K562 (cell line): ENCODE results near the gene NDST1. TPM values are rescaled to one million over a fixed set of nuclear protein-coding genes. Genes with fewer than 3 reads are reported as not detected.

Experiments used
- ATAC-seq: fragments of 200-7000 bp; cut with Tn5 transposase; 3 replicates; pipeline ENCODE4 v1.9.1; 2020; ENCODE audit warnings: moderate library complexity
- BruUV-seq: library from RNA; stranded (reverse); fragments of 400-500 nt; replicated peaks from 2 replicates; lab custom pipeline; 2021; lab: Mats Ljungman, UMichigan
- CTCF ChIA-PET: fragments of 300-600 bp; formaldehyde crosslinking; extraction: SDS; loops from one replicate; lab custom pipeline; 2021; ENCODE audit warnings: low intra/inter-chr PET ratio; lab: Yijun Ruan, JAX
- POLR2A ChIA-PET: fragments of 300-600, 350-650 bp; sonication (Branson Sonifier 250); formaldehyde crosslinking; extraction: SDS; loops from one replicate; lab custom pipeline; 2021; ENCODE audit warnings: antibody characterized with exemption, inconsistent platforms; lab: Yijun Ruan, JAX
- DNase-seq, 4 experiments: peaks; one replicate each; pipeline versions ENCODE4 v3.0.0 to v3.0.0-alpha.2; 2011 to 2018; ENCODE audit warnings: low spot score in 3 of 4, mixed read lengths in 3 of 4; ENCODE audit errors: extremely low read depth in 1 of 4
- FAIRE-seq: peaks from 2 replicates; lab custom pipeline; 2011; peaks lifted over from hg19 to GRCh38; lab: Jason Lieb, UNC
- H2AFZ ChIP-seq: 2 replicates; pipeline ENCODE4 v1.6.0; 2011; ENCODE audit warnings: low read depth, low read length, control low read depth, inconsistent platforms
- H3K27ac ChIP-seq: fragments of 200-600 bp; 3 replicates; pipeline ENCODE4 v1.8.0; 2011; ENCODE audit warnings: low read depth, mild to moderate bottlenecking, control low read depth, inconsistent platforms, low read length, moderate library complexity, mixed read lengths; ENCODE audit errors: extremely low read depth
- H3K27me3 ChIP-seq, 2 experiments: fragments of 300-600 bp in 1 of 2; 2 replicates in 1 of 2; 3 replicates in 1 of 2; pipeline versions ENCODE4 v1.6.0 to v1.8.0; 2011; ENCODE audit warnings: inconsistent platforms in 2 of 2, low read length in 2 of 2, mild to moderate bottlenecking in 1 of 2, mixed read lengths in 1 of 2, moderate library complexity in 1 of 2; ENCODE audit not compliant: control insufficient read depth in 2 of 2, insufficient read depth in 2 of 2
- H3K36me3 ChIP-seq: fragments of 300-600 bp; 3 replicates; pipeline ENCODE4 v1.8.0; 2011; ENCODE audit warnings: mild to moderate bottlenecking, low read length, inconsistent platforms; ENCODE audit not compliant: control insufficient read depth, insufficient read depth
- H3K4me1 ChIP-seq, 2 experiments: fragments of 200-600 bp in 1 of 2; replicated peaks in 1 of 2; 2 replicates in 1 of 2; 3 replicates in 1 of 2; pipeline versions ENCODE4 v1.5.1 to v1.8.0; 2011; ENCODE audit warnings: inconsistent platforms in 2 of 2, low read length in 2 of 2, mild to moderate bottlenecking in 1 of 2, mixed read lengths in 1 of 2, moderate library complexity in 1 of 2; ENCODE audit not compliant: control insufficient read depth in 2 of 2, insufficient read depth in 2 of 2
- H3K4me2 ChIP-seq: 2 replicates; pipeline ENCODE4 v1.6.1; 2011; ENCODE audit warnings: low read length, control low read depth, inconsistent platforms, mixed read lengths; ENCODE audit not compliant: insufficient read depth
- H3K4me3 ChIP-seq: fragments of 200-600 bp; sonication (generic), shearing (Covaris generic); 2 replicates; pipeline ENCODE4 v1.5.1; 2016; ENCODE audit warnings: control low read depth, inconsistent platforms
- H3K79me2 ChIP-seq: fragments of 200-600 bp; 3 replicates; pipeline ENCODE4 v1.8.0; 2011; ENCODE audit warnings: low read length, inconsistent platforms; ENCODE audit not compliant: control insufficient read depth, insufficient read depth
- H3K9ac ChIP-seq, 2 experiments: 2 replicates each; pipeline versions ENCODE4 v1.6.0 to v1.6.1; 2011; ENCODE audit warnings: low read depth in 2 of 2, low read length in 2 of 2, control low read depth in 1 of 2, inconsistent platforms in 1 of 2, mild to moderate bottlenecking in 1 of 2, mixed read lengths in 1 of 2; ENCODE audit not compliant: insufficient read depth in 1 of 2
- H3K9me1 ChIP-seq: one replicate; pipeline ENCODE4 v1.6.0; 2011; ENCODE audit warnings: inconsistent platforms, mild to moderate bottlenecking, low read length, moderate library complexity; ENCODE audit not compliant: control insufficient read depth, insufficient read depth
- H3K9me3 ChIP-seq: replicated peaks from 2 replicates; pipeline ENCODE4 v1.5.1; 2011; ENCODE audit warnings: low read depth, low read length, inconsistent platforms; ENCODE audit not compliant: control insufficient read depth, insufficient read depth
- H4K20me1 ChIP-seq: replicated peaks from 2 replicates; pipeline ENCODE4 v1.6.1; 2011; ENCODE audit warnings: low read length, inconsistent platforms, mixed read lengths; ENCODE audit not compliant: control insufficient read depth, insufficient read depth
- CBX2 ChIP-seq: fragments of 200-600 bp; sonication (generic); IDR thresholded peaks from one replicate; pipeline ENCODE4 v1.6.1; 2012; ENCODE audit warnings: mild to moderate bottlenecking, low read length, inconsistent platforms; ENCODE audit not compliant: insufficient read depth, poor library complexity, severe bottlenecking
- CBX3 ChIP-seq, 2 experiments: IDR thresholded peaks; 1 replicate in 1 of 2; 2 replicates in 1 of 2; pipeline ENCODE4 v1.6.1; 2012; ENCODE audit warnings: inconsistent platforms in 2 of 2, low read length in 2 of 2, borderline replicate concordance in 1 of 2, control low read depth in 1 of 2
- ETV1 ChIP-seq: fragments of 450-650 bp; conservative IDR thresholded peaks from 2 replicates; pipeline ENCODE4 v1.6.1; 2016; ENCODE audit warnings: missing genetic modification characterization, control low read depth, low read depth, missing compliant biosample characterization
- HMGN3 ChIP-seq: IDR thresholded peaks from 2 replicates; pipeline ENCODE4 v1.6.1; 2011; ENCODE audit warnings: borderline replicate concordance, low read depth, mild to moderate bottlenecking, mixed read lengths, low read length; ENCODE audit not compliant: insufficient read length; ENCODE audit errors: extremely low read depth
- MCM5 ChIP-seq: fragments of 450-650 bp; IDR thresholded peaks from 2 replicates; pipeline ENCODE4 v1.6.1; 2016; ENCODE audit warnings: low read depth
- RBBP5 ChIP-seq: fragments of 200-600 bp; sonication (generic); IDR thresholded peaks from 2 replicates; pipeline ENCODE4 v1.6.1; 2012; ENCODE audit warnings: borderline replicate concordance, mild to moderate bottlenecking, low read length, control low read depth, inconsistent platforms; ENCODE audit not compliant: insufficient read depth, poor library complexity, severe bottlenecking
- RCOR1 ChIP-seq, 2 experiments: IDR thresholded peaks; 2 replicates each; pipeline ENCODE4 v1.6.1; 2012; ENCODE audit warnings: low read depth in 2 of 2, low read length in 2 of 2, borderline replicate concordance in 1 of 2, improper control_type of control experiment in 1 of 2
- STAG1 ChIP-seq: sonication (generic); formaldehyde crosslinking; IDR thresholded peaks from 2 replicates; pipeline ENCODE4 v1.5.0; 2020; ENCODE audit warnings: missing genetic modification reagents, borderline replicate concordance
- TRIM28 ChIP-seq: fragments of 450-650 bp; IDR thresholded peaks from 2 replicates; pipeline ENCODE4 v1.6.1; 2017
- XRCC5 ChIP-seq: fragments of 200-400 bp; formaldehyde crosslinking; IDR thresholded peaks from 2 replicates; pipeline ENCODE4 v1.6.1; 2017; ENCODE audit warnings: low read depth, mild to moderate bottlenecking, low read length
- YBX1 ChIP-seq: fragments of 450-650 bp; IDR thresholded peaks from 2 replicates; pipeline ENCODE4 v1.7.1; 2016; ENCODE audit warnings: mild to moderate bottlenecking
- ZFP36 ChIP-seq: fragments of 150-350 bp; IDR thresholded peaks from 2 replicates; pipeline ENCODE4 v1.6.1; 2018; ENCODE audit warnings: low read length, low read depth; ENCODE audit not compliant: partially characterized antibody
- ZNF263 ChIP-seq: sonication (generic); formaldehyde crosslinking; IDR thresholded peaks from 2 replicates; pipeline ENCODE4 v1.8.0; 2022; ENCODE audit warnings: mild to moderate bottlenecking, missing genetic modification reagents, borderline replicate concordance
- ZNF280A ChIP-seq: fragments of 450-650 bp; IDR thresholded peaks from 2 replicates; pipeline ENCODE4 v1.6.1; 2018; ENCODE audit warnings: mild to moderate bottlenecking, low read depth; ENCODE audit not compliant: partially characterized antibody
- ZNF512 ChIP-seq: IDR thresholded peaks from 2 replicates; pipeline ENCODE4 v1.6.1; 2016; ENCODE audit warnings: missing genetic modification characterization, missing compliant biosample characterization
- WGBS: fragments of 100-300 bp; shearing (Covaris generic); methylation state at CpG from one replicate; pipeline ENCODE4 v1.1.6; 2016; ENCODE audit warnings: low coverage, mixed read lengths; ENCODE audit not compliant: insufficient coverage; ENCODE audit errors: missing lambda C conversion rate; 5-methylcytosine and 5-hydroxymethylcytosine counted together
- in situ Hi-C: fragments of 300-500 bp; cut with MboI; formaldehyde crosslinking; loops from 4 replicates; pipeline ENCODE4 v1.15.0; 2018; ENCODE audit warnings: inconsistent platforms, mixed read lengths
- intact Hi-C: fragments of 100-400 bp; cut with micrococcal nuclease; formaldehyde crosslinking; loops from 2 replicates; pipeline ENCODE4 v1.14.2; 2022
- polyA plus RNA-seq, 8 experiments: library from polyadenylated mRNA; depleted of rRNA in 4 of 8; stranded (reverse) in 5 of 8; unstranded in 3 of 8; fragments of >200 nt; fragmentation: Nextera tagmentation in 2 of 8; fragmentation: Illumina TruSeq in 1 of 8; extraction: Ambion mirVana in 2 of 8; extraction: Trizol in 1 of 8; gene quantifications; 2 replicates each; pipeline versions ENCODE4 v1.2.1 to v1.2.3, GENCODE V29; 2011 to 2014; ENCODE audit warnings: inconsistent platforms in 1 of 8, missing spikeins in 1 of 8
- total RNA-seq, 7 experiments: library from RNA; depleted of rRNA in 6 of 7; stranded (reverse); fragments of >200 nt in 6 of 7; fragmentation: Illumina TruSeq in 2 of 7; extraction: Trizol in 2 of 7; gene quantifications; 2 replicates each; pipeline versions ENCODE4 v1.2.1 to v1.2.3, GENCODE V29; 2011 to 2021; ENCODE audit warnings: low replicate concordance in 1 of 7

NDST1 gene
- total and polyA plus RNA-seq, 9 of the 15 experiments (the other 6 are each of a cell fraction or from before 2014, with no cell fraction given) = 0.38 to 47.9 (median 9.9) TPM

- H3K9me1 ChIP-seq = no peaks in the 10 kb centered on the region
- 27% methylated on average over 13 of the region's 18 CpGs for WGBS
- no peaks in the 10 kb centered on the region for H3K79me2 ChIP-seq
- H3K27me3 ChIP-seq = peaks cover 0 to 37% of the 10 kb centered on the region in 2 experiments; a peak in 2 of 5 replicates
- POLR2A ChIA-PET = no interaction called here
- H3K4me3 ChIP-seq = no peak overlapping the region
- CTCF ChIA-PET = no interaction called here
- H3K9ac ChIP-seq = no peak overlapping the region
- DNase-seq (peak in 3 of 4 experiments; percentile 20 to 54 (median 45)), ATAC-seq (peak; percentile 77), FAIRE-seq (no peak)
- no TSS peak for BruUV-seq
- in situ Hi-C loops = no loop called here
- H3K4me2 ChIP-seq = no peak overlapping the region
- H3K27ac ChIP-seq = no peak overlapping the region
- no peaks in the 10 kb centered on the region for H3K36me3 ChIP-seq
- H3K9me3 ChIP-seq = no peaks in the 10 kb centered on the region
- H2AFZ ChIP-seq = no peak overlapping the region
- intact Hi-C loops = no loop called here
- no peaks in the 10 kb centered on the region; the same call in 1 of the 2 replicates for H4K20me1 ChIP-seq
- H3K4me1 ChIP-seq = peaks cover 5 to 25% of the 10 kb centered on the region in 2 experiments; a peak in 4 of 5 replicates
- TF ChIP-seq STAG1 (CRISPR knock-in tag) (no peak), ZNF280A (no peak), ETV1 (tag) (no peak), MCM5 (no peak), CBX3 (IDR thresholded peaks at IDR 0.05; ENCODE audit: borderline replicate concordance in 1 of 2, low read length in 2 of 2) (no peak), TRIM28 (no peak), ZNF512 (tag) (no peak), CBX2 (no peak), ZFP36 (peak; percentile 21), RBBP5 (no peak), ZNF263 (CRISPR knock-in tag) (peak; percentile 61; the same call in 1 of the 2 replicates), RCOR1 (IDR thresholded peaks at IDR 0.05; ENCODE audit: borderline replicate concordance in 1 of 2, low read depth in 2 of 2, low read length in 2 of 2) (no peak), HMGN3 (no peak), XRCC5 (no peak), YBX1 (no peak)
Measured at GRCh38 chr5:150573867-150574817, 66.2 kb downstream of the NDST1 start.
